ENCODE results near the gene ANO5.
"Not testable (repeated sequence)": the region's sequence is repeated elsewhere in the genome, so short reads cannot be mapped to it uniquely, and the experiment has no call there.

The ANO5 gene

DNA sequence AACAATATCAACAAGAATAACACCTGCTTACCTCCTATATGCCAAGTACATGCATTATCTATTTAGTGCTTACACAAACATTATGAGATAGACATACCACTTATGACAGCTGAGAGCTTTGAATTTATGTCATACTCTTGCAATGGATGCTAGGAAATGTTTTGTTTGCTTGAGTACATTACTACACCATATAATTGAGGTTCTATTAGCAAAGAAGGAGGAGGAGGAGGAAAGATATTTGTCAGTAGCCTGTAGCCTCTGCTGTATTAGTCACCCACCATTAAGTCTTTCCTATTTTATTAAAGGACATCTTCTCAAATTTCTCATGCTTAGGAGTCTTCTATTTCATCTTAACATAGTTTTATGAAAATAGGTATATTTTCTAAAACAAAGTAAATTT, 6.4 kb downstream of the ANO5 start:
- DNase-seq = no peak

DNA sequence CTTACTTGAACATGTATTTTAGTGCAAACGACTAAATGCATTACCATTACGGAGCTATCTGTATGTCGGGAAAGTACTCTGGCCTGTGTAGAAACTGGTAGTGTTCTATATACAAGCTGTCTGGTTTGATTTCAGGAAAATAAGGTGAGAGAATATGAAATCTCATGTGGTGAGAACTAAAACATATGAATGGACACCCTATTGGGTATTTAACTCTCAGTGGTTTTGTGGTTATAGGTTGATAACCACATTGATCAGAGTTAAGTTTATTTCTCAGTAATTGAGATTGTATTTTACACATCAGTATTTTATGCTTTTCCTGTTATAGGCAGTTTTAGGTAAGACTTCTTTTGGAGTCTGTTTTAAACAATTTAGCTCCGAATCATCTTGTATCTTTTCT, 10.4 kb downstream of the ANO5 start:
- no peak for DNase-seq

GRCh38 chr11:22207162-22207561, 14.3 kb downstream of the ANO5 start:
- DNase-seq = no peak

- no peak for DNase-seq
Measured at GRCh38 chr11:22208151-22208858, 15.4 kb downstream of the ANO5 start.

GRCh38 chr11:22216940-22217339, 24.1 kb downstream of the ANO5 start:
- no peak for DNase-seq

DNA sequence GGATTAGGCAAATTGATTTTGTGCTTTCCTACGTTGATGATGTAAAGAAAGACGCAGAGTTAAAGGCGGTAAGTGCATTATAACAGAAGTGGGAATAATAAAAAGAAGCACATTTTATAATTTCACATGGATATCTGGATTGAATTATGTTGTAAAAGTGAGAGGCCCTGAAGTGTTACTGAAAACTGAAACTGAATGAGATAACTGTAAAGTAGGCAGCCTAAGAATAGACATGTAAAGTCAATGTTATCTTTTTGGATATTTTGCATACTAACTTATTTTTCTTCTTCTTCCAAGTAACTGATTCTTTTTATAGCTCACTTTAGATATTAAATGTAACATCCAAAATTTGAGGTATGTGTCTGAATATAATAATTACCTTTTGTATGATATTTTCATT, 28.3 kb downstream of the ANO5 start:
- no peak for DNase-seq

DNA sequence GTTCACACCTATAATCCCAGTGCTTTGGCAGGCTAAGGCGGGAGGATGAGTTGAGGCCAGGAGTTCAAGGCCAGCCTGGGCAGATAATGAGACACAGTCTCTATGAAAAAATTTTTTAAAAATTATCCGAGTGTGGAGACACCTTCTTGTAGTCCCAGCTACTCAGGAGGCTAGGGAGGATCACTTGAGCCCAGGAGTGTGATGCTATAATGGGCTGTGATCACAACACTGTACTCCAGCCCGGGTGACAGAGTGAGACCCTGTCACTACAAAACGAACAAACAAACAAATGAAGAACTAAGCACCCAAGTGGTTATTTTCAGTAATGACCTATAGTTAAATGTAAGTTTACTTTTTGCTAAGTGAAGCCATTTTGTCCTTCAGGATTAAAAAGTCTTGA, 32.3 kb downstream of the ANO5 start:
- no peak for DNase-seq

DNA sequence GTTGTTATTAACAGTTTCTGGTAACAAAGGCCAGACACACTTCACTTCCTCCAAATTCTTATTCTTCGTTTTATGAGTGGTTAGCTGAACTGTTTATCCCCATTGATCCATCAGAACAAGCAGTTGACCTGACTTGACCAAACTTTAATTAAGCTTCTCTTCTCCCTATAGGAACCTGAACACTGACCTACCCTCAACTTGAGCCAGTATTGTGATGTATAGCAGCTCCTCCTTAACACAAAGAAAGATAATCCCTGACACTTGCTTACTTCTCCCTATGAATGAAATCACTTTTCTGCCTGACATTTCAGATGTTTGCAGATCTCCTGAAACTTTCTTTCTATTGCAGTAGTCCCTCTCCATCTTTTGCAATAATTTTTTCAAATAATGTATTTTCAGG, 41.9 kb downstream of the ANO5 start:
- DNase-seq = no peak

- peak; percentile 33 for DNase-seq
Measured at GRCh38 chr11:22244986-22245592, 52.2 kb downstream of the ANO5 start.

DNA sequence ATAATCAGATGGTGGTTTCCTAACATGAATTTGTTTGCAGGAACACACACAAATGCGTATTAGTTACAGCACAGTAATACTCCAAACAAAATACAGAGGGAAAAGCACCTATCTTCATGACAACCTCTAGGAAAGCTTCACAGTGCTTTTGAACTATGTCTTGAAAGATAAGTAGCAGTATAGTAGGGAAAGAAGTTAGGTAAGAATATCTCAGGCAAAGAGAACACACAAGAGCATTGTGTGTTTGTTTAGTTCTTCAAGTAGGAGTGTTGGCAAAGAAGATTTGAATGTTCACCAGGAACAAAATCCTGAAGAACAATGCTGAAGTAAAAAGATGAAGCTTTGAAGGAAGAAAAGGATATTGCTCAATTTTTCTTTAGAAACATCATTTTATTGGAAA, 54.1 kb downstream of the ANO5 start:
- DNase-seq = no peak

- DNase-seq = no peak
Measured at GRCh38 chr11:22249871-22250270, 57.0 kb downstream of the ANO5 start.

DNA sequence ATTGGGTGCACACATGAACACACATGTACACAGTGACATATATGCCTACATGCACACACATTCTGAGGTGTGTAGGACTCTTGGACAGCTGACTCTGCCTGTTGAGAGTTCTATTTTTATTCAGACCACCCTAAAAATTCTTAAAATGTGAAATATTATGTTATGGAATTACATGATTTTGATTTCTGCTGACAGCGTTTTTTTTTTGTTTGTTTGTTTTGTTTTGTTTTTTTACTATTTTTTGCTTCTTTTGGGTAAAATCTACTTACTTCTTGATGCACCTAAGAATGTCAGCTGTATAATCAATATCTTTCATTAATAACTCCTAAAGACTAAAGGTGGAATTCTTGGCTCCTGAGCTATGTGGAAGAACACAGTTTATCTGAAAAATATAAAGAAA, 64.0 kb downstream of the ANO5 start:
- no peak for DNase-seq

DNA sequence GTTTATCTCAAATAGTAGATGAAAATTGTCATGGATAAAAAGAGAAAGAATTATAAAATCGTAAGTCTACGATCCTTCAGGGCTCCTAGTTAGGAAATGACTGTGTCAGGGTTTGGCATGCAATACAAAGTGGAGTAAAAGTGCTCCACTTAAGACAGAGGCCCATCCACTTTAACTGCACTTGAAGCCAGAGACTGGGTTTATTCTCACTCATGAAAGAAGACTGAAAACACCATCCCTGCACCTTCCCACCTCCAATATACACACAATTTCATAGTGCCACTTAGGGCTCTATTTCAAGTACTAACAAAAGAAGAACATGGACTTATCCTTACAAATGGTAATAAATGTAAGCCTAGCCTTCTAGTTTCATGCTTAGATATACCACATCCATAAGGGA, 70.7 kb downstream of the ANO5 start:
- no peak for DNase-seq

GRCh38 chr11:22268983-22269624, 76.2 kb downstream of the ANO5 start:
- not testable (repeated sequence) for DNase-seq

- no peak for DNase-seq
Measured at GRCh38 chr11:22273781-22274180, 80.9 kb downstream of the ANO5 start.

GRCh38 chr11:22275600-22275999, 82.7 kb downstream of the ANO5 start:
- DNase-seq = no peak

- DNase-seq = no peak
Measured at GRCh38 chr11:22276535-22276934, 83.7 kb downstream of the ANO5 start.

GRCh38 chr11:22284991-22285390, 92.1 kb downstream of the ANO5 start:
- not testable (repeated sequence) for DNase-seq

GRCh38 chr11:22302368-22302767, 109.5 kb downstream of the ANO5 start:
- DNase-seq = no peak

GRCh38 chr11:22304337-22304961, 111.6 kb downstream of the ANO5 start:
- DNase-seq = peak; percentile 29

DNA sequence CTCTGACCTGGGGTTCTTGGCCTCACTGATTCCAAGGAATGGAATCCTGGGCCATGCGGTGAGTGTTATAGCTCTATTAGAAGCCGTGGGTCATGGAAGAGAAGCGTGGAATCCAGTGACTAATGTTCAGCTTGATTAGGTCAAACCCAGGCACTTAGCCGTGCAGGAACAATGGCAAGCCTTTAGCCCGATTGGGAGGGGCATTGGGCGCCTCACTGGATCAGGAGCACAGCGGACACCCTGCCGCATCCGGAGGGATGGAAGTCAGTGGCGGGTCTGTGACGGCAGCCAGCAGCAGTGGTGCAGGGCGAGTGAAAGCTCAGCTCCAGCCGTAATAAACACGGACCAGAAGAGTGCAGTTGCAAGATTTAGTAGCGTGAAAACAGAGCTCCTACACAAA, 124.8 kb downstream of the ANO5 start:
- no peak for DNase-seq

- no peak for DNase-seq
Measured at GRCh38 chr11:22331771-22332170, 138.9 kb downstream of the ANO5 start.
